Measurements from ENCODE around the gene PDP2. TPM values are rescaled to one million over a fixed set of nuclear protein-coding genes. Genes with fewer than 3 reads are reported as not detected.

The PDP2 gene
- total and polyA plus RNA-seq, 7 donors = 2.6 to 8.3 (median 5.1) TPM

DNA sequence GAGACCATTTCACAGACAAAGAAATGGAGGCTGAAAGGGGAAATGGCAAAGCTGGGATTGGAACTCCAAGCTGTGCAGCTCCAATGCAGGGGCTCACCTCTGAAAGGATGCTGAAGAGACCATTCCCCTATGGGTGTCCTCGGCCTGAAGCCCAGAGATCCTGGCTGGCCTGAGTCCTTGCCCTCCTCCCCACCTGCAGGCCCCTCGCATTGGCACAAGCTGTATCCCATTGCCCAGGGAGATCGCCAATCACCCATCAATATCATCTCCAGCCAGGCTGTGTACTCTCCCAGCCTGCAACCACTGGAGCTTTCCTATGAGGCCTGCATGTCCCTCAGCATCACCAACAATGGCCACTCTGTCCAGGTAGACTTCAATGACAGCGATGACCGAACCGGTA is 33.5 kb upstream of the PDP2 start:
- intact Hi-C loops (cut with DNase I) = no loop called here
- no peak for DNase-seq
- Histone ChIP-seq H3K4me3 (no peak overlapping the region), H3K36me3 (no peaks in the 10 kb centered on the region), H3K4me1 (peaks cover 0 to 16% (median 15%) of the 10 kb centered on the region in 4 donors), H3K27me3 (peaks cover 20 to 38% (median 23%) of the 10 kb centered on the region in 3 donors), H3K9me3 (no peaks in the 10 kb centered on the region), H3K27ac (no peak overlapping the region)
- WGBS, 2 donors = 95 to 96% methylated on average over 6 of the region's 6 CpGs
- no peak for TF ChIP-seq POLR2AphosphoS5 (IDR thresholded peaks at IDR 0.05)
- TF ChIP-seq CTCF (IDR thresholded peaks at IDR 0.05) = no peak
- no peak for TF ChIP-seq POLR2A (IDR thresholded peaks at IDR 0.05)
- no peak for TF ChIP-seq EP300 (IDR thresholded peaks at IDR 0.05)

DNA sequence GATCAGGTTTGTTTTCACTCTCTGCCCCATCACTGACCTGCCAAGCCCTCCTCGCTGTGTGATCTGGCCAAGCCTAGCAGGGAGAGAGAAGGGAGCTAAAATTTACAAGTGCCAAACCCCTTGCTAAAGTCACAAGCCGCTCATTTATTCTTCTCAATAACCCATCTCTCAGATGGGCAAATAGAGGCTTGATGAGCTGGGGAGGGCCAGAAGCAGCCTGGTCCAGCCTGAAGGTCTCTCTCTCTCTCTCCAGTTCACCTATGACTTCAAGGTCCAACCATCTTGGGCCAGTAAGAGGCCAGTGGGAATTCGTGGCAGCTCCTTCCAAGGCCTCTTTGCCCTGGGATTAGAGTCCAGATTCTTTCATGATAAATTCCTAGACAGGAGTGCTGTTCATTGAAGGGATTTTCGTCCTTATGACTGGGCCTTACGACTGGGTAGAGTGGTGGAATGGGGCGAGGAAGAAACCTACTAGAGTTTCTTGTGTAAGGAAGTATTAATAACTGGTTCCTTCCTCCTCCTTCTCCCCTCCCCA is 32.7 kb upstream of the PDP2 start:
- Histone ChIP-seq H3K36me3 (no peaks in the 10 kb centered on the region), H3K27ac (no peak overlapping the region), H3K4me3 (no peak overlapping the region), H3K27me3 (peaks cover 20 to 38% (median 23%) of the 10 kb centered on the region in 3 donors), H3K4me1 (peaks cover 0 to 16% (median 15%) of the 10 kb centered on the region in 4 donors), H3K9me3 (no peaks in the 10 kb centered on the region)
- intact Hi-C loops (cut with DNase I) = no loop called here
- 79% methylated on average over 6 of the region's 6 CpGs for WGBS, 2 donors
- TF ChIP-seq CTCF (IDR thresholded peaks at IDR 0.05) = no peak
- no peak for DNase-seq

DNA sequence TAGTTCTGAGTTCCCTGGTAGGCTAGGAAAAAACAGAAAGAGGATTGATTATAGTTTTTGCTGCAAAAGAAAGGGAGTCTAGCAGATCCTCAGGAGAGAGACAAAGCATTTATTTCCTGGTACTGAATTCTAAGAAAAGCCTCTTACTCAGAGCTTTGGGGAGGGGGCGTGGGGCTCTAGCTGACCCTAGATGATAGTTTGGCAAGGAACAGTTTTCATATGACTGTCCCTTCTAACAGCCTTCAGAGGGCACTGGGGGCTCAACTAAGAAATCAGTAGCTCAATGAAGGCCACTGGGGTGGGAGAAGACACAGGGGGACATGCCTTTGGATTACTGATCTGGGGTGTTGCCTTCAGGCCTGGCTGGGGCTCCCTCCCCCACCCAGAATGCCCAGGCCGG is 32.1 kb upstream of the PDP2 start:
- no peak overlapping the region for H3K27ac ChIP-seq

GRCh38 chr16:66849021-66849420 is 31.3 kb upstream of the PDP2 start:
- Histone ChIP-seq H3K4me3 (no peak overlapping the region), H3K9me3 (no peaks in the 10 kb centered on the region), H3K27ac (no peak overlapping the region), H3K36me3 (no peaks in the 10 kb centered on the region), H3K27me3 (peaks cover 19 to 31% (median 19%) of the 10 kb centered on the region in 3 donors), H3K4me1 (peaks cover 0 to 14% (median 13%) of the 10 kb centered on the region in 4 donors)
- intact Hi-C loops (cut with DNase I) = no loop called here
- WGBS, 2 donors = 92 to 94% methylated on average over 2 of the region's 2 CpGs
- no peak for TF ChIP-seq CTCF (IDR thresholded peaks at IDR 0.05)
- TF ChIP-seq POLR2AphosphoS5 (IDR thresholded peaks at IDR 0.05) = no peak
- no peak for DNase-seq

More for the DNA sequence above, 32.1 kb upstream of the PDP2 start:
- Histone ChIP-seq H3K36me3 (no peaks in the 10 kb centered on the region), H3K27me3 (peaks cover 20 to 38% (median 23%) of the 10 kb centered on the region in 3 donors), H3K9me3 (no peaks in the 10 kb centered on the region), H3K4me1 (peaks cover 0 to 16% (median 15%) of the 10 kb centered on the region in 4 donors), H3K4me3 (no peak overlapping the region)
- intact Hi-C loops (cut with DNase I) = no loop called here
- no peak for DNase-seq
- WGBS, 2 donors = 82 to 91% methylated on average over 2 of the region's 2 CpGs
- TF ChIP-seq POLR2AphosphoS5 (IDR thresholded peaks at IDR 0.05) (no peak), CTCF (IDR thresholded peaks at IDR 0.05) (no peak), POLR2A (IDR thresholded peaks at IDR 0.05) (no peak), EP300 (IDR thresholded peaks at IDR 0.05) (no peak)

DNA sequence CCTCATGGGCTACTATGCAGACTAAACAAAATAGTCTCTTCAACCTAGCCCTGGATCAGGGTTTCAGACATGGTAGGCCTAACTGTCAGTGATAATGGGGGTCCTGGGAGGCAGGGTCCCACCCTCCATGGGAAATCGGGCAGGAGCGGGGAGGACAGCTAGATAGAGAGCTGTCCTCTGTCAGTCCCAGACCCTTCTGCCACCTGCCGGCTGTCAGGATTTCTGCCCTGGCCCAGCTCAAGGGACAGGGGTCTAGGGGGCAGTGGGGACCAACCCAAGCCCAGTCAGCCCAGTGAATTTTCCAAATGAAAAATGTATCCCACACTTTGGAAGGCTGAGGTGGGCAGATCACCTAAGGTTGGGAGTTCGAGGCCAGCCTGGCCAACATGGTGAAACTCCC is 30.8 kb upstream of the PDP2 start:
- 87 to 90% methylated on average over 4 of the region's 4 CpGs for WGBS, 2 donors
- no peaks in the 10 kb centered on the region for H3K9me3 ChIP-seq
- no peak overlapping the region for H3K27ac ChIP-seq
- no peak overlapping the region for H3K4me3 ChIP-seq
- peaks cover 0 to 9% (median 8%) of the 10 kb centered on the region in 4 donors for H3K4me1 ChIP-seq
- no peaks in the 10 kb centered on the region for H3K36me3 ChIP-seq
- intact Hi-C loops (cut with DNase I) = no loop called here
- peaks cover 13 to 26% (median 14%) of the 10 kb centered on the region in 3 donors for H3K27me3 ChIP-seq
- TF ChIP-seq POLR2A (IDR thresholded peaks at IDR 0.05) (no peak), CTCF (IDR thresholded peaks at IDR 0.05) (no peak), POLR2AphosphoS5 (IDR thresholded peaks at IDR 0.05) (no peak), EP300 (IDR thresholded peaks at IDR 0.05) (no peak)
- no peak for DNase-seq
